CD4-positive, alpha-beta T cell treated with Interleukin-2 at 100 ng/mL for 4 hours (primary cell): ENCODE measurements around the gene TMCO4.

ENCODE experiments used
- DNase-seq: peaks from one replicate; pipeline ENCODE4 v3.0.0-alpha.2; 2020; ENCODE audit warnings: low spot score

TMCO4 gene

DNA sequence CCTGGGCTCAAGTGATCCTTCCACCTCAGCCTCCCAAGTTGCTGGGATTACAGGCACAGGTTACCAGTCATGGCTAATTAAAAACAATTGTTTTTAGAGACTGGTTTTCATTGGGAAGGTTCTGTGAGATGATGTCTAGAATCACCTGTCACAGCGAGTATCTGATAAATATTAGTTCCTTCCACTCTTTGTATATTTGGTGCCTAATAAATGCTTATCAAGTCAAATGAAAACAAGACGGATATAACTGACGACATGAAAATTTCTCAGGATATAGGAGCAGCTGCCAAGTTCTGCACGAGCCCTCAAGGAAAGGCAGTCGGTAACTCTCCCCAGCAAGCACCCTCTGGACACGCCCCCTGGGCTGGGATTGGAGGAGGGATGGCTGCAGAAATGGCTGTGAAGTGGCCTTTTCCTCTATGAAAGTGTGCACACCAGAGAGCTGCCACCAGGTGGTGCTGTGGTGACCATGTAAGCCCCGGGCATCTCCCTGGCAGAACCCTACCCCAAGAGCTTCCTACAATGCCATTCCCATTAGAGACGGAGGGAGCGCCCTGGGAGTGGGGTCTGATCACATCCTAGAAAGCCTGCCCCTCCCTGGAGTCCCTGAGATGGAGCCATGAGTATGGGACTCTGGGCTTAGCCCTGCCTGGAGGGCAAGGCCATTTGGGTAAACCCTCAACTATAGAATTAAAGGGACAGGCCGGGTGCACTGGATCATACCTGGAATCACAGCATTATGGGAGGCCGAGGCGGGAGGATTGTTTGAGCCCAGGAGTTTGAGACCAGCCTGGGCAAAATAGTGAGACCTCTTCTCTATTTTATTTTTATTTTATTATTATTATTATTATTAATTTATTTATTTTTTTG lies 84.1 kb downstream of the TMCO4 start:
- peak; percentile 81 for DNase-seq

GRCh38 chr1:19712928-19713327 lies 86.8 kb downstream of the TMCO4 start:
- no peak for DNase-seq

- no peak for DNase-seq
Observed at GRCh38 chr1:19710825-19711611, 88.7 kb downstream of the TMCO4 start.

DNA sequence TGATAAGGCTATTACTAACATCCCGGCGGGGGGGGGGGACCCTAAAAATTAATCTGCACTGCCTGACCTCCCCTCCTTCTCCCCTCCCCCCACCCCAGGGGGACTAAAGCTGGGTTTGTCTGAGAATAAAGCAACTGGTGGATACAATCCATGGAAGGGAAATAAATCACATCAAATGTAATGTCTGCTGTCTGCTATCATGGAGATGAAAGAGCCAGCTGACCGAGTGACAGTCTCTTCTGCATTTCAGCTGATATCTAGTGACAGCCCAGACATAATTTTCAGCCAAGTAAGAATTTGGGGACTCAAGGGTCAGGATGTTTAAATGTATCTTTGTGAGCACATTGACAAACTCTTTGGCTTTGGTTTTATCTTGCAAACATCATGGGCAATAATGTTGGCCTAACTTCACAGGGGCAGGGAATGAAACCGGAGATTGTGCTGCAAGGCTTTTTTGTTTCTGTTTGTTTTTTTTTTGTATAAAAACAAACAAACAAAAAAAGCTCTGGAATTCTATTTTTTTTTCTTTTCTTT lies 90.4 kb downstream of the TMCO4 start:
- DNase-seq, result no peak

- no peak for DNase-seq
Observed at GRCh38 chr1:19708567-19709110, 91.1 kb downstream of the TMCO4 start.

DNA sequence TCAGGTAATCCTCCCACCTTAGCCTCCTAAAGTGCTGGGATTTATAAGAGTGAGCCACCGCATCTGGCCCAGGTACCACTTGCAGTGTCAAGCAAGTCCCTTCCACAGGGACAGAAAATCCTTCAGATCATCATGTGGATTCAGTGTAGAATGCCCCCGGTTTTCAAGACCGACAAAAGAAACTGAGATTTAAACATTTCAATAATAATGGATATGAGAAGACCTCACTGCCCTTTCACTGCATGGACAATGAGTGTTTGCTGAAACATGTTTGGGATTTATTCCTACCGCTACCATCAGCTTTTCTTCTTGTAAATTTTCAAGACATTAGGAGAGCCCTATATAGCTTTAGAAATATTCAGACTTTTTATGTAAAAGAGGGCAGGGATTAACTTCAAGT lies 93.6 kb downstream of the TMCO4 start:
- no peak for DNase-seq

DNA sequence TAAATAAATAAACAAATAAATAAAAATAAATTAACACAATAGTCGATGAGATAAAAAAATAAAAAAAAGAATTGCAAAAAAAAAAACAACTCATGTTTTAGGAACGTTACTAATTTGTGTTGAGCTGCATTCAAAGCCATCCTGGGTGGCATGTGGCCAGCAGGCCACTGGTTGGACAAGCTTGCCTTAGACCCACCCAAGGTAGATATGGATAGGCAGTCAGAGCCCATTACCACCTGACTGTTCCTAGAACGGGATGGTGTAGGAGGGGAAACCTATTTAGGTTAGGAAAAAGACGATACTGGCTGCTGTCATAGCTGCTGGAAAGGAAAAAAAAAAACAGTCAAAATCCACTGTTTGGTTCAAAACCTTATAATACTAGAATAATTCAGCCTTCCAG lies 94.3 kb downstream of the TMCO4 start:
- no peak for DNase-seq

GRCh38 chr1:19704247-19705113 lies 95.2 kb downstream of the TMCO4 start:
- peak; percentile 66 for DNase-seq

- DNase-seq, result no peak
Observed at GRCh38 chr1:19703280-19703679, 96.4 kb downstream of the TMCO4 start.

DNA sequence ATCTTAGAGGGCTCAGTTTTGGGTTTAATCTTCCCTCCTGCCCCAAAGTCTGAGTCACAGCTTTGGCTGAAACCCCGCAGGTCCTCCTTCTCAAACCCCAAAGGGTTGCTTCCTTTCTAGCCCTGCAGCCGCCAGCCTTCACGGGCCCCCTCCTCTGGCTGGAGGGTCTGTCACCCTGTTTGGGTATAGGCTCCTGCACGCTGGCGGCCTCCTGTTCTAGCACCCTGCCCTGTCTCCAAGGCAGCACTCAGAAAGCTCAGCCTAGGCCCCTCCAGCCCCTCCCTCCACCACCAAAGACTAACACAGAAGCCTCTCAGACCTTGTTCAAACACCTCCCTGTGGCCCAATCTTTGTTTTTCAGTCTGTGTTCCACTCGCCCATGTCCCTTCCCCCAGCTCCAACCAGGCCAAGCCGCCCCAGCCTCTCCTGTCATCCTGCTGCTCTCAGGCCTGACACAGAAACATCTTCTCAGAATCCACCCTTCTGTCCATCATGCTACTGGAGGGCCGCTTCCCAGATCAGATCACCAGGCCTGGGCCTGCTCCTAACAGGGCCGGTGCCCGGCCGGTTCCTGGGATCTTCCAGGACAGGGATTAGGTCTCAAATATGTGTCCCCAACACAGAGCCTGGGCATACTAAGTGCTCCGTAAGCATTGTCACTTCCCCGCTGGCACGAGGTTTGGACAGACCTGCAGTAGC lies 99.5 kb downstream of the TMCO4 start:
- no peak for DNase-seq

- no peak for DNase-seq
Observed at GRCh38 chr1:19698181-19698580, 101.5 kb downstream of the TMCO4 start.

DNA sequence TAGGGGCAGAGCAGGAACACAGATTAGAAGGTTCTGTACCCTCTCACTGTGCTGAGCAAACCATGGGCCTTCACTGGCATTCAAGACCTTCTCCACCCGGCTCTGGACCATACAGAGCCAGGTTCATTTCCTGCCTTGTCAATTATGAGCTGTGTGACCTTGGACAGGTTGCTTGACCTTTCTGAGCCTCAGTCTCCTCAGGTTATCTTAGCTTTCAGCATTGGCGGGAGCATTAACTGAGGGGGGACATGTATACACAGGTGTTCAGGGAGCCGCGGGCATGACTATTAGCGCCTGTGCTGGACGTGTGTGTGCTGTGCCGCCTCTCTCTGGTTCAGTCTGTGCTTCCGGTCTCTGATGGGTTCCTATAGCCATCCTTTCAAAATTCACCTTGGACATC lies 102.9 kb downstream of the TMCO4 start:
- DNase-seq, result no peak

DNA sequence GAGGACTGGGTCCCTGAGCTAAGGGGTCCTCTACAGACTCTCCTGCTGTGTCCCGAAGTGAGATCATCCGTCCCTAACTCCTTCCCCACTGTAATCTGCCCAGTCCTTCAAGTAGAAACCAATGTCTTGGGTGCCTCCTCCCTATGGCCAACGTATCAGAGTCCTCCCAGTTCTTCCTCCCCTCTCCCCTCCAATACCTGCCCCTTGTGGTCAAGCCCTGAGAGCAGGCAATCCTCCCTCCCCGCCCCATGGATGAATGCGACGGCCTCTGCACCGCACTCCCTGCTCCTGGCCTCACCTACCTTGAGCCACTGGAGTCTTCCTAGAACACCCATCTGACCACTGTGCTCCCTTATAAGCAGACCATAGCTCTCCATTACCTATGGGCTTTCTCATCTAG lies 103.9 kb downstream of the TMCO4 start:
- no peak for DNase-seq

- no peak for DNase-seq
Observed at GRCh38 chr1:19694298-19694697, 105.4 kb downstream of the TMCO4 start.

DNA sequence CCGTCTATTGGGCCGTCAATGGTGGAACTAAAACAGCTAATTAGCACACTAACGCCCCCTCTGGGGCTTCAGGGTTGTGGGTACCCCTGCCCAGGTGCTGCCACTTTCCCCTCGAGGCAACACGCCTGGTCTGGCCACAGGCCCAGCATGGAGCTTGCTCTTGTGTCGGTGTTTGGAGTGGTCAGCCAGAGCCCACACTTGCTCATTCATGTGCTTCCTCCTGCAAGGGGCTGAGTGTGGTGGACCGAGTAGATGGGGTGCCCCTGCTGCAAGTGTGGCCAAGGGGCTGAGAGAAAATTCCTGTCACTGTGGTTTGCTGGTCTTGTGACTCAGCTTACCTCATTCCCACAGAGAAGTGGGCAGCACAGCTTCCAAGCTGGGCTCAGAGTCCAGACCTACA lies 109.4 kb downstream of the TMCO4 start:
- DNase-seq, result no peak

DNA sequence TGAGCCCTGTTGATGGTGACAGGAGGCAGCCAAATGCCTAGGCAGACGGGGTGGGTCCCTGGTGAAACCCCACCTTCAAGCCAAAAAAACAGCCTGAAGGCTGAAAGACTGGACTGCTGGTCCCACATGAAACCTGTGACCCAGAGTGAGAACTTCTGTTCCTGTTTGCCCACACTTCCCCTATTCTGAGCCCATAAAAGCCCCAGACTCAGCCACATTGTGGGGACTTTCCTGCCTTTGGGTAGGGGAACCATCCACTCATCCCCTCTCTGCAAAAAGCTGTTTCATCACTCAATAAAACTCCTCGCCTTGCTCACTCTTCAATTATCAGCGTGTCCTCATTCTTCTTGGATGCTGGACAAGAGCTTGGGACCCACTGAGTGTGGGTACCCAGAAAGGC lies 109.9 kb downstream of the TMCO4 start:
- no peak for DNase-seq

DNA sequence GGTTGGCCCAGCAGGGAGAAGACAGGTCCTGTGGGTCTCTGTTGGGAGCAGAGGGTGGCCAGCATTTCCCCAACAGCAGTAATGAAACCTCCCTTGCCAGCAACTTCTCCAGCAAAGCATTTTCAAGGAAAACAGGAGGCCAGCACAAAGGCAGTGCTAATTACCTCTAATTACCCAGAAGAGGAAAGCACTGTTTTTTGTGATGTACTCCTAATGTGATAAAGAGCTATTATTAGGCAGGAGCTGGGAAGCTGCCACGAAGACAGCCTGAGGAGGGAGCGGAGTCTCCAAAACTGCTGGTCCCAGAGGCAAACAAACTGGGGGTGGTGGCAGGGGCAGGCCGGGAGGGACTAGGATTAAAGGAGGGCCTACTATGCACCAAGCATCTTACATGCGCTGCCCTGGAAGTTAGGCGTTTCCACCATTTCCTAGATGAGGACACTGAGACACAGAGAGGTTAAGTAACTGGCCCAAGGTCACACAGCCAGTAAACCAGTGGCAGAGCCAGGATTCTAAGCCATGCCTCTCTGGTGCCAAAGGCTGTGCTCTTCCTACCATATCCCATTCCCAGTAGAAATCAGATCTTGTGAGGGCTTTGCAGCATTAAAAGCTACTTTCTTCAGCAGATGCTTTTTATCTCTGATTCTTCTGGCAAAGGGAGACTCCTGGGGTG lies 110.5 kb downstream of the TMCO4 start:
- no peak for DNase-seq

DNA sequence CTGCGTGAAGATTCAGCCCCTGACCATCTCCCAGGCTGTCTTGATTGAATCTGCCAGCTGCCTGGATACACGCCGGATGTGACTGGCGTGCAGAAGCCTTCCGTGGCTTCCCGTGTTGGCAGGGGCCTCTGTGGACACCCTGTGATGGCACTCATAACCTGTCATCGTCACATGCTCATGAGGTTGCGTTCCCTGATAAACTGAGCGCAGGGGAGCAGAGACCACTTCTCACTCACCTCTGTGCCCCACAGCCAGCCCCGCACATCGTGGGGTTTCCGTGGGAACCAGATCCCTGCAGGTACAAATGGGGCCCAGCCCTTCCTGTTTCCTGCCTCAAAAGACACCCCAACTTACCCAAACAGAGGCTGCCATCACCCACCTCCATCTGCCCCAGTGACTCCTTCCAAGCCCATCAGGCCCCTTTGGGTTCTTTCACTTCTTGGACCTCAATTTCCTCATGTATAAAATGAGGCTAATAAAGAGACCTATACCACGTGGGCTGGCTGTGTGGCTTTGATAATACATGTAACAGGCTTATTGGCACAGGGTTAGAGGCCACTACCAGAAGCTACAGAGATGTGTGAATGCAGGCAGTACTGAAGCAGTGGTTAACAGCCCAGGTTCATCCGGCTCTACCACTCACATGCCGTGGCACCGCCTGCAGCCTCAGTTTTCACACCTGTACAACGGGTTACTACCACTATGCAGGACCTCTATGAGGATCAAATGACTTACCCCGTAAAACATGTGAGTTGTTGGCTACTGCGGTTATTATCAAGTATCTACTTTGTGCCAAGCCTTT lies 111.5 kb downstream of the TMCO4 start:
- peak; percentile 50 for DNase-seq

DNA sequence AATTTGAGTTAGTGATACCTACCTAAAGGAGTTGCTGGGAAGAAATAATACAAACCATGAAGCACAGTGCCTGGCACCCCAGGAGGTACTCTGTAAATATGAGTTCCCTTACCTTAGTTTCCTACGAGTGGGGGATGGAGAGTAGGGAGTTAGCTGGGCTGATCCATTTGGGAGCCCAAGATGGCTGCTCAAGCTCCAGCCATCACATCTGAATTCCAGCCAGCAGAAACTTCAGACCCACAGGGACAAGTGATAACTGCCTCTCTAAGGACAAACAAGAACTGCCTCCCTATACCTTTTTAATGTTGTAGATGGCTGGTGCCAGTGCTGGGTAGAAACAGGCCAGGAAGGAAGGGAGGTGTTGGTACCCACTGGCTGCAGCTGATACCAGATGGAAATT lies 112.3 kb downstream of the TMCO4 start:
- no peak for DNase-seq

DNA sequence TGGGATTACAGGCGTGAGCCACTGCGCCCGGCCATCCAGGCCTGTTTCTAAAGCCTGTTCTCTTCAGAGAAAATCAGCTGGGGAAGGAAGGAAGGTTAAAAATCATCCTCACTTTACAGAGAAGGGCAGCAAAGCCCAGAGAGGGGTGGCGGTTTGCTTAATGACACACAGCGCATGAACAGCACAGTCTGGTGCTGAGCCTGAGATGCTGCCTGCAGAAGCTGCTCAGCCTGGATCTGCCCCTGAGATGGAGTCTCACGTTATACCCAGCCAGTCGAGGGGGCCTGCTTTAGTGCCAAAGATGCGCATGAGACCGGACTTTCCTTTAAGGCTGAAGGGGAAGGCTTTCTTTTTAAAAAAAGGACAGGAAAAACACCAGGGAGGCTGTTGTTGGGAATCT lies 113.7 kb downstream of the TMCO4 start:
- DNase-seq, result no peak
